ENCODE measurements around the gene ZBTB18.
"Not testable (repeated sequence)": the region's sequence is repeated elsewhere in the genome, so short reads cannot be mapped to it uniquely, and the experiment has no call there.

The ZBTB18 gene

DNA sequence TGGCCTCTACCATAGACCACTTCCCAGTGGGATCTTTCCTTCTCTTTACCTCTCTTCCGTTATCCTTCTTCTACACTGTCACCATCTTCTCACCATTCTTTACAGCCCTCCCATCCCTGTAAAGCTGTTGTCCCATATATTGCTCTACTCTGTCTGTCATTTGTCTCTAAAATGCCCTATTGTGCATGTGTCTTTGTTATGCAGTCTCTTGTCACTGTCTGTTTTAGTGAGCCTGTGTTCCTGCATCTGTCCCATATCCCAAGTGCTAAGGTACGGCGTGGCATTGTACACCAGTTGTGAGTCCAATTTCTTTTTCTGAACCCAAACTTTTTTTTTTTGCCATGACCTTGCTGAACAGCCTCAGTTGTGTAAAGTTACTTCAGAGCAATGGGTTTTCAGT, 8.8 kb upstream of the ZBTB18 start:
- DNase-seq (ENCODE audit: low spot score), result no peak

DNA sequence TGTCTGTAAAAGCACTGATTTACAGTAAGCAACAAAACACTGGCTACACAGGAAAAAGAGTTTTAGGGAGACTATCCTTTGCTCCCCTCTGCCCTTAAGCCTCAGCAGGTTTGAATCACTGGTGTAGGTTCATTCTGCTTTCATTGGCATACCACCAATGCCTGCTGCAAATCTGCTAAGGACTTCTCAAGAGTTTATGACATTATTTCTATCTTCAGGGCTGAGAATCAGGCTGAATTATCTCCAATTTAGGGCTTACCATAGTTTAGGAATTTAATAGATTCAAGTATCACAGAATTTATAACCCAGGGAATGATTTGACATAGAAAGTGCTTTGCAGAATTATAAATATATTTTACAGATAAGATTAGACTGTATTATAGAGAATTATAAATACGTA, 6.7 kb upstream of the ZBTB18 start:
- no peak for DNase-seq (ENCODE audit: low spot score)

DNA sequence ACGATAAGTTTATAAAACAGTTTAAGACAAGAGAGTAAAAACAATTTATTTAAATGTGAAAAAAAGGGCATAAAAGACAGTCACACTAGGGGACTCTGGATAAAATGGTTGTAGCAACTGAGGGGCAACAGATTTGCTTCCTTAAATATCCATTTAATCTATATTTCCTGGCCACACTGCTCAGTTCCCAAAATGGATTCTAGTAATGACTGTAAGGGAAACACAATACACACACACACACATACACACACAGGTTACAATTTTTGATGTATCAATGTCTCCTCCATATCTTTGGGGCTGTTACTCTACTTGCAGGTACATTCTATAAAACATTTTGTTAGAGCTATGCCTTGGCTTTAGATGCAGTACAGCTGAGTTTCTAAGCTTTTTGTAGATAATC, 4.8 kb upstream of the ZBTB18 start:
- not testable (repeated sequence) for DNase-seq (ENCODE audit: low spot score)

DNA sequence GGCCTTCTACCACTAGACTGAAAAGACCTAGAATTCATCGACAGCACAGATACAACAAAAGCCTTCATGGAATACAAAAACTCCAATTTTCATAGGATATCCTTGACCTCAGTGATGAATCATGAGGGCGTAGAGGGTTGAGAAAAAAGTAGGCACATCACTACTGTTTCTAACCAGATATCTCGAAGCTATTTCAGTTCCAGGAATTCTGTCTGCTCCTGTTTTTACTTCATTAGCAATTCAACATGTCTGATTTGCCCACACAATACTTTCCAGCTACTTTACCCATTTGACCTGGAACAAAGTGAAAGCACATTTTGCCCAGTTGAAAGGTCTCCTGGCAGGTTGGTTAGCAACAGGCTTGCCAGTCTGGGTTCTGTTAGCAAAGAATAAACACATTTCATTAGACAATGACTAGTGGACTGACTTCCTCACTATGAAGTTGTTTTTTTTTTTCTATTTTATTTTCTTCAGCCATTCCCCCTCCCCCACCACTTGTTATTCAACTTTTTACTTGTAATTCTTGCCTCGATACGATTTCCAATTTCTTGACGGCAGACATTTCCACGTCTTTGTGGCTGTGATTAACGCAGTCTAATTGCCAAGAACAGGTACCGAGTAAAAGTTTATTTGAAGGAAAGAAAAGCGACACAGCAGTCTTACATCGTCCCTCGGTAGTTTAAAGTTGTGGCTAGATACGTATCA, 4.0 kb upstream of the ZBTB18 start:
- DNase-seq (ENCODE audit: low spot score), result peak; percentile 49

DNA sequence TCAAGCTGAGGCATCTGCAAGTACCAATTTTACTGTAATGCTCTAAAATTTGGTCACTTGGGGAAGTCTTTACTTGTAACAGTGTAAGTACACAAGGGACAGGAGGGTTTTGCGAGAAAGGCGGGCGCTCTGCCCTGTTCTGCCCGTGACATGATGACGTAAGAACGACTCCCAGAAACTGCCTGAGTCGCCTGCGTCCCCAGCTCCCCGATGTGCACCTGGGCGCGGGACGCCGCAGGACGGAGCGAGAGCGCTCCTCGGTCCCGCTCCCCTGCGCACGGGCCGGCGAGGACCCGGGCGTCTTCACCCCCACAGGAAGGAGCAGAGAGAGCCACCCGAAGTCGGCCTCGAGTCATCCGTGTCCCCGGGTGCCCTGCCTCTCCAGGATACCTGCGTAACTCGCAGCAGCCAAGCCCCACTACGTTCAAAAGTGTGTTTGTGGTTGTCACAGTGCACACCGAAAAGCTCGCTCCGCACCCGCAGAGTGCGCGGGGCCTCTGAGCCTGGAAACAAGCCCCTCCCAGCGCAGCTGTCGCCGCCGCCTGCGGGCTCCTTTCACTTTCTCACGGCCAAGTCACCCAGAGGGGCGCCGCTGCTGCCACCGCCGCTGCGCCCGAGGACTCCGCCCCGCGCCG, 3.3 kb upstream of the ZBTB18 start:
- no peak for DNase-seq (ENCODE audit: low spot score)

DNA sequence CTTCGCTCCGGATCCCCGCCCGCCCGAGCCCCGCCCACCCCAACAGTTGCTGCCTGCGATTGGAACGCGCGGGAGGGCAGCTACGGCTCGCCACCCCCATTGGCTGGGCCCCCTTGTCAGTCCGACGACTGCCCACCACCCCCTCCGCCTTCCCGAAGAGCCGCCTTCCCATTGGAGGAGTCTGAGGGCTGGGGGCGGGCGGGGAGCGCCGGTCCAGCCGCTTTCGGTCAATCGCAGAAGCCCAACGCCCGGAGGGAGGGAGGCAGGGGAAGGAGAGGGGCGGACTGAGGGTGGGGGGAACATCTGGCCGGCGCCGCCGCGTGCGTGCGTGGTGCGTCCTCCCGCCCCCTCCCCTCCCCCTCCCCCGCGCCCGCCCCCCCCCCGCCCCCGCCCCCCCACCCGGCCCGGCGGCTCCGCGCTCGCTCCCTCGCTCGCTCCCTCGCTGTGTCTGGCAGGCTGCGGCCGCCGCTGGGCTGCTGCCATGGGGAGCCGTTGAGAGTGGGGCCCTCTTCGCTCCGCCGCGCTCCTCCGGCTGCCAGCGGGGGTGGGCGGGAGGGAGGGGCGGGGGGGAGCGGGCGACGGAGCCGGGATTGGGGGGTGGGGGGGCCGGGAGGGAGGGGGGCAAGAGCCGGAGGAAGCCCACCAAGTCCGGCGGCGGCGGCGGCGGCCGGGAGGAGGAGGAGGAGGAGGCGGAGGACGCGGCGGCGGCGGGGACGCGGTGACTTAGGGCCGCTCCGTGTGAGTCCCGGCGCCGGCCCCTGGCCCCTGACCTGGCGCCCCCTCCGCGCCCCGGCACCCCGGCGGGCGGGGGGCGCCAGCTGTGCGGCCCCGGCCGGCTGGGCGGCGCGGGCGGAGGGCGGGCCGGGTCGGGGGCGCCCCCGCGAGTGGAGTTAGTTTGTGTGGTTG, 2.6 kb upstream of the ZBTB18 start:
- peak; percentile 99 for DNase-seq (ENCODE audit: low spot score)

DNA sequence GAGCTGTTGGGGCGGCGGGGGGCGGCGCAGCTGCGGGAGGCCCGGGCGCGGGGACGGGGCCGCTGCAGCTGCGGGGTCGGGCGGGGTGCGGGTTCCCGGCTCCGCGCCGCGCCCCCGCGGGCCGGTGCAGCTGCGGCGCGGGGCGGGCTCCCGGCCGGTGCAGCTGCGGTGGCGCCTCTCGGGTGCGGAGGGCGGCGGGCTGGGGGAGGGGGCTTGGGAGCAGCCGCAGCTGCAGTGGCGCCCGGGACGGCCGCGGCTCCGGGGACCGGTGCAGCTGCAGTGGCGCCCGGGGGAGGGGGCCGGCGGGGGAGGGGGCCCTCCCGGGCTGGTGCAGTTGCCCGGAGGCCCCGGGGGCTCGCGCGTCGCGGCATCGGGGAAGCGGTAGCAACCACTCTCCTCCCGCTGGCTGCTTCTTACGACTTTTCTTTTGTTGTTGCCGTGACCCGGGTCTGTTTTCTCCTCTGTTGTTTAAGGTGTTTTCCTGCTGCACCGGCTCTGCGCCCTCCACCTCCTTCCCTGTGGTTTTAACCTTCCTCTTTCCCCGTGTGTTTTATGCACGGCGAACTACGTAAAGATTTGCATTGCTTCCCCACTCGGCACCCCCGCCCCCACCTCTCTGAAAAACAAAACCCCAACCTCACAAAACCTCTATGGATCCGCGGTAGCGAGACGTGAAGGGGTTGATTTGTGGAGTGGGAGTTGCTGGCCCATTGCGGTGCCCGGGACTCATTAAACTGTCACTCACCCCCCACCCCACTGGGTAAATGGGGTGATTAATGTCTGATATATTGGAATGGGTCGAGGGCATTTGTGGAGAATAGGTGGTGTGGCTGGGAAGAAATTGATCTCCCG, 1.7 kb upstream of the ZBTB18 start:
- peak; percentile 25 for DNase-seq (ENCODE audit: low spot score)

DNA sequence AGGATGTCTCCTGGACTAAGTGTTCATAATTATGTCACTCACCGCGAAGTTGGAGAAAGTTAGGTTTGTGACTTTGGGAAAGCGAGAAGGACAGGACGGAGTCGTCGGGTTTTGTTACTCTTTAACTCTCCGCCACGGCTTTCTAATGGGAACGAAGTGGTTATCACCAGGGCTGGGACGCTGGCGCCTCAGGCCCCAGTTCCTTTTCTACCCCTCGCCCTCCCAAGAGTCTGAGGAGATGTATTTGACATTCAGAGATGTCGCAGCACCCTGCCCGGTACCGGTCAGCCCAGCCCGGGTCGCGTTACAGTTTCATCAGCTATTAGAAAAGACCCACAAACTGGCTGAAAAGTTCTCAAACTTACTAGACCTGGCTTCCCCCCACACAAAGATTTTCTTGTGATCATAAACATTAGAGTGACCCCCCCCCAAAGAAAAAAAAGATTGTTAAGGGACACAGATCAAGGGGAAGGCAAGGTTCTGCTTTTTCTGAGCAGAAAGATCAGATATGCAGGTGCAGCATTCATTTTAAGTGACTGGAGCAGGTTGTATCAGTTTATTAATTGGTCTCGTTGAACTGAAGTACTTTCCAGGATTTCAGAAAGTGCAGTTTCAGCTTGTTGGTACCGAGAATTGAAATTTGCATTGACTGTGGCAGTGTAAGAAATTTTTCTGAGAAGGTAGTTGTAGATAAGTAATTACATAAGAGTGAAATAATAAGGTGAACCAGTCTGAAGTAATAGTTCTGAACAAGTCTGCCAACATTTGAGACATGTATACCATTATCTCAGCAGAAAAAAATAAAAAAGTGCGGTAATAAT, 859 bp upstream of the ZBTB18 start:
- peak; percentile 39 for DNase-seq (ENCODE audit: low spot score)

DNA sequence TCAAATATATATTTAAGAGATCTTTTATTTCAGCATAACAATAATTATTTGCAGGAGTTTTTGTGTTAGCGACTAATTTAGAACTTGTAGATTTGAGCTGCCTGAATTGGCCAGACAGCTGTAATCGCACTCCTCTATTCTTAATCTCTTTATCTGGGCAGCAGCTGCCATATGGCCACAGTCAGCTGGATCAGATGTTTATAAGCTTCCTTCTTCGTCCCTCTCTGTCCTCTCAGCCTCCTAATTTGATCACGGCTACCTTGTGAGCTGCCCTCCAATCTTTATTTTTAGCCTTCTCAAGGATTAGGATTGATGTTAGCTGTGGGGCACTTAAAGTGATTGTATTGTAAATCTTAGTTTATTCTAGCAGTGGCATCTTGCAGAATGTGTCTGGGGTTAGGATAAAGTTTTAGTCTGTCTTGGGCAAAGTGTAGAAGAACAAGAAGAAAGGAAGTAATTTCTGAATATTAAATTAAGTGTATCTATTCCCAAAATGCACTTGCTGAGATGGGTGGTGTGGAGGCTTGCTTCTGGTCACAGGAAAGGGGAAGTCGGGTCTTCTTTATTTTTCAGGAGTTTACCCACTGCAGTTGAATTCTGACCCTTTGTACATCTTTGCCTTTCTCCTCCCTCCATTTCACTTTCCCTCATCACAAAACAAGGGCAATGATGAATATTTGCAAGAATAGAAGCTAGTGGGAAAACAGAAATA, 1.1 kb downstream of the ZBTB18 start:
- no peak for DNase-seq (ENCODE audit: low spot score)

DNA sequence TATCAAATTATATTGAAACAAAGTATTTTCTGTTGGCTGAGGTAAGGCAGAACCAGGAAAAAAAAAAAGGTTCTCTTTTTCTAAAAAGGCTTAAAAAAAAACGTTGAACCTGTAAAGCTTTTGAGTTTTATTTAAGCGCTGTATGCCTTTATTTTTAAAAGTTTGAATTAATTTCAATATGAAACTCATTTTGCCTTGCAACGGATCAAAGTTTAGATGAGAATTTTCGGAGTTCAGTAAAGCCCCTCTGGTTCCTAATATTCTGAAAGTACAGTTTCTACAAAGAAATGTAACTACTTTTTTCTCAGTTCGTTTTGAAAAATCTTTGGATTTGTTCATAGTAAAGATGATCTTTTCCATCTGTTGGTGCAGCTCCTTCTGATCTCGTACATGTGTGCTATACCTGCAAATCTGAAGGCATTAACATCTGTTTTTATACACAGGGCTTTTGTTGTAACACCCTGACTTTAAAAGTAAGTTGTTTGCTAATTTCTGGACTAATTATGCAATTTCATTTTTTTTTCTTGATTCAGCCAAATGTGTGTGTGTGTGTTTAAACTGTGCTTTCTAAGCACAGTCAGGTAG, 1.7 kb downstream of the ZBTB18 start:
- no peak for DNase-seq (ENCODE audit: low spot score)

DNA sequence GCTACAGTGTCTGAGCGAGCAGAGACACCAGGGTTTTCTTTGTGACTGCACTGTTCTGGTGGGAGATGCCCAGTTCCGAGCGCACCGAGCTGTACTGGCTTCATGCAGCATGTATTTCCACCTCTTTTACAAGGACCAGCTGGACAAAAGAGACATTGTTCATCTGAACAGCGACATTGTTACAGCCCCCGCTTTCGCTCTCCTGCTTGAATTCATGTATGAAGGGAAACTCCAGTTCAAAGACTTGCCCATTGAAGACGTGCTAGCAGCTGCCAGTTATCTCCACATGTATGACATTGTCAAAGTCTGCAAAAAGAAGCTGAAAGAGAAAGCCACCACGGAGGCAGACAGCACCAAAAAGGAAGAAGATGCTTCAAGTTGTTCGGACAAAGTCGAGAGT, 2.7 kb downstream of the ZBTB18 start:
- DNase-seq (ENCODE audit: low spot score), result no peak

DNA sequence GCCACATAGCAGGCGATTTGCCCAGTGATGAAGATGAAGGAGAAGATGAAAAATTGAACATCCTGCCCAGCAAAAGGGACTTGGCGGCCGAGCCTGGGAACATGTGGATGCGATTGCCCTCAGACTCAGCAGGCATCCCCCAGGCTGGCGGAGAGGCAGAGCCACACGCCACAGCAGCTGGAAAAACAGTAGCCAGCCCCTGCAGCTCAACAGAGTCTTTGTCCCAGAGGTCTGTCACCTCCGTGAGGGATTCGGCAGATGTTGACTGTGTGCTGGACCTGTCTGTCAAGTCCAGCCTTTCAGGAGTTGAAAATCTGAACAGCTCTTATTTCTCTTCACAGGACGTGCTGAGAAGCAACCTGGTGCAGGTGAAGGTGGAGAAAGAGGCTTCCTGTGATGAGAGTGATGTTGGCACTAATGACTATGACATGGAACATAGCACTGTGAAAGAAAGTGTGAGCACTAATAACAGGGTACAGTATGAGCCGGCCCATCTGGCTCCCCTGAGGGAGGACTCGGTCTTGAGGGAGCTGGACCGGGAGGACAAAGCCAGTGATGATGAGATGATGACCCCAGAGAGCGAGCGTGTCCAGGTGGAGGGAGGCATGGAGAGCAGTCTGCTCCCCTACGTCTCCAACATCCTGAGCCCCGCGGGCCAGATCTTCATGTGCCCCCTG, 3.3 kb downstream of the ZBTB18 start:
- DNase-seq (ENCODE audit: low spot score), result no peak

DNA sequence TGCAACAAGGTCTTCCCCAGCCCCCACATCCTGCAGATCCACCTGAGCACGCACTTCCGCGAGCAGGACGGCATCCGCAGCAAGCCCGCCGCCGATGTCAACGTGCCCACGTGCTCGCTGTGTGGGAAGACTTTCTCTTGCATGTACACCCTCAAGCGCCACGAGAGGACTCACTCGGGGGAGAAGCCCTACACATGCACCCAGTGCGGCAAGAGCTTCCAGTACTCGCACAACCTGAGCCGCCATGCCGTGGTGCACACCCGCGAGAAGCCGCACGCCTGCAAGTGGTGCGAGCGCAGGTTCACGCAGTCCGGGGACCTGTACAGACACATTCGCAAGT, 3.8 kb downstream of the ZBTB18 start:
- no peak for DNase-seq (ENCODE audit: low spot score)

DNA sequence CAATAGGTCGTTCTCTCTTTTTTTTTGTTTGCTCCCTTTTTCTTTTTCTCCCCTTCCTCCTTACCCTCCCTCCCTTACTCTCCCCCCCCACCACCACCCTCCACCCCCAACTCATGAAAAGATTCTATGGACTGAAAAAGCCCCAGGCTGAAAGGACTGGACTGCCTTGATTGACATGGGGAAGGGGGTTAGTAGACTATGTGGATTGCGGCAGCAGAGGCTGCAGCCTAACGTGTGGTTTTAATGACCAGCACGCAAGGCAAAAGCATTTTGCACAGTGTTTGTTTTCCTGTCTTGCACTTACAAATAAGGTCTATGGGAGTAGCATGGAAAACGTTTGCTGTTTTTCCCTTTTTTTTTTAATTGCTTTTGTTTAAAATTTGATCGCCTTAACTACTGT, 5.5 kb downstream of the ZBTB18 start:
- DNase-seq (ENCODE audit: low spot score), result no peak

DNA sequence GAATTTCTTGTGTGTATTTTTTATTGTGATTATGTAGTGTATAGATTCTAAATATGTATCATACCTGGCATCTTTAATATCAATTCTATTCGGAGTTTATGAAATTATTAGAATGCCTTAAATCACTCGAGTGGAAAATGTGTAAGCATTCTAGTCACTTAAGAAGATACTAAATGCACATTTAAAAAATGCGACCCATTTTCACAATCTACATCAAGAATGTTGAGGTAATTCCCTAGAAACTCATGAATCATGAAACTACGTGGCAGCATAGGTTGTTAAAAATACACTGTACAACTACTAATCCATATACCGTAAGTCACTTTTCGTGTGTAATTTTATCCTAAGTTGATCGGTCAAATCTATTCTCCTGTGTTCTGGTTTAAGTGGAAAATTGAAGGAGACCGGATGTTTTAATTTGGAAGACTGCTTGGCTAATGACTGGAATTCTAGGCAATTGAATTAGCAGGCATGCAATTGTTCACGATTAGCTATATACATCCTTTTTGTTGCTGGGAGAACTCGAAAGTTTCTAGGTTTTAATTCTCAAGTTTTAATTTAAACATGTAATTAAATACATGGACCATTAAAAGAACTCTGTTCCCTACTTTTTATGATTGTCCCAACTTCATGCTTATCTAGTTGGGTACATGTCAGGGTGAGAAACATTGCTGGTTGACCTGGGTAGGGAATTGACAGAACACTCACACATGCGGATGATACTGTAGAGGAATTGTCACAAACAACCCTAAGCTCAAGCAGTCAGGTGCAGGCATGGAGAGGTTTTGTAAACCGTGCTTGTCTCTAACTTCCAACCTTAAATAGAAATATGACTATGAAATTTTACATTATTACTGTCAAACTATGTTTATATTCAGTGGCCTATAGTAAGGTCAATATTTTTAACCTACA, 6.6 kb downstream of the ZBTB18 start:
- no peak for DNase-seq (ENCODE audit: low spot score)

DNA sequence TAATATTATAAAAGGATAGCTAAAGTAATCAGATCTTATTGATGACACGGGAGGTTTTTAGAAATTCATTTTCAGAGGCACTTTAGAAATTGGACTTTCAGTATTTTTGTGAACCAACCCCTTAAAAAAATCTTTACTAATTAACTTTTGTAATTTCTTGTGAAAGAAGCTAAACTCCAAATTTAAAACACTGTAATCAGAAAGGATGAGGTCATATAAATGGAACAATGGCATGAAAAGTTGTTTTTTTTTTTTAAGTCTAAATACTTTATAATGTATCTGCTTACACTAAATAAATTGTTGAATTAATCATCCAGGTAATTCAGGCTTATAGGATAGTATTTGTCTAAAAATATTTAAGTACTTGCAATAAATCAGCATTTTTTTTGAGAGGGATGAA, 9.0 kb downstream of the ZBTB18 start:
- DNase-seq (ENCODE audit: low spot score), result no peak

DNA sequence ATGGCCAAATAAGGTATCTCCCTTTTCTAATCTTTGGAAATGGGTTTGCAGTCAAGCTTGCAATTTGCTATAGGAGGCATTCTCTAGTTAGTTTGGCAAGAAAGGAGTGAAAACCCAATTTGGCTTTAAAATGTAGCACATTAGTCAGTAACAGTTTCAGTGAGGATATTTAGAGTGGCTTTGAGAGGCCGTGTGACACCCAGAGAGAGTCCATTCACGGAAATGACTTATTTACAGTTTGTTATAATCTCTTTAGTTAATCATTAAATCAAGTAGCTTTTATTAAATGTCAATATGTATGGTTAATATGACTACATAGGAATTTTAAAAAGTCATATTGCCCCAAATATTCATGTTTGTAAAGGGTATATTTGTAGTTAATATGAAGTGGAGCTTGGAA, 9.6 kb downstream of the ZBTB18 start:
- no peak for DNase-seq (ENCODE audit: low spot score)

DNA sequence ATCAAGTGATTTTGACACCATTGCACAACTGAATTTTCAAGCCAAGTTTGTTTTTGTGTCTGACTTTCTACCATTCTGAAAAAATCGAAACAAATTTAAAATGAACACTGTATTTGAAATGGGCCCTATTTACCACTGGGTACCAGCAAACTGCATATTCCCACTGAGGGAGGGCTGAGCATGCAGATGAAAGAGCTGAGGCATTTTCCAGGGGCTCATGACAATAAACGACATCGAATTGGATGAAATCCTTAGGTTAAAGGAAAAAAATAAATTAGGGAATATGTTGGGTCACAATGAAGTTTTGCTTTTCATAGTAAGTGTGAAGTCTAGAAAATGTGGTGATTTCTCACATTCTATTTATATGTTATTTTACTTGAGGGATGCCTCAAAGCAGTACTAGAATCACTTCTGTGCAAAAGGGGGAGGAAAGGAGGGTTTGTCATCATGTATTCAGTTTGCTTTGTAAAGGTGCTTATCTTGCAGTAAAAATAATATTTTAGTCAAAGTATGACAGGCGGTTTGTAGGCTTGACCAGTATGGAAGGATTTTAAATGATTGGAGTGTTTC, 11.2 kb downstream of the ZBTB18 start:
- DNase-seq (ENCODE audit: low spot score), result no peak

Measured in kidney tubule cell (primary cell).